Stimulated activated CD8-positive, alpha-beta memory T cell treated with anti-CD3 and anti-CD28 coated beads, Interleukin-7, amount 100 ng/mL, for 4 hours (primary cell): ENCODE results near the gene PRIM1.
"Not testable (repeated sequence)": the region's sequence is repeated elsewhere in the genome, so short reads cannot be mapped to it uniquely, and the experiment has no call there.

ENCODE experiments used
- DNase-seq, 2 donors: peaks; one replicate each; pipeline ENCODE4 v3.0.0-alpha.2; 2020; ENCODE audit warnings: low read depth in 2 of 2

PRIM1 gene

DNA sequence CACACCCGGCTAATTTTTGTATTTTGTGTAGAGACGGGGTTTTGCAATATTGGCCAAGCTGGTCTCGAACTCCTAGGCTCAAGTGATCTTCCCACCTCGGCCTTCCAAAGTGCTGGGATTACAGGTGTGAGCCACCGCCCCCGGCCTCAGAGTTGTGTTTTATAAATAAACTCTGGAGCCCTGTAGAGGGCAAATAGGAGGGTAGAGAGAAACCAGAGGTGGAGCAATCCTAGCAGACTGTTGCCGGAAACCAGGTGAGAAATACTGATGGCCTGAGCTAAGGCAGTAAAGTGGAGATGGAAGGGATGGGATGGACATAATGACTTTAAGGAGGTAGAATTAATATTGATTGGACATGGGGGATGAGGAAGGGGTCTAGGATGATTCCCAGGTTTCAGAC is 8.3 kb upstream of the PRIM1 start:
- DNase-seq: no peak

DNA sequence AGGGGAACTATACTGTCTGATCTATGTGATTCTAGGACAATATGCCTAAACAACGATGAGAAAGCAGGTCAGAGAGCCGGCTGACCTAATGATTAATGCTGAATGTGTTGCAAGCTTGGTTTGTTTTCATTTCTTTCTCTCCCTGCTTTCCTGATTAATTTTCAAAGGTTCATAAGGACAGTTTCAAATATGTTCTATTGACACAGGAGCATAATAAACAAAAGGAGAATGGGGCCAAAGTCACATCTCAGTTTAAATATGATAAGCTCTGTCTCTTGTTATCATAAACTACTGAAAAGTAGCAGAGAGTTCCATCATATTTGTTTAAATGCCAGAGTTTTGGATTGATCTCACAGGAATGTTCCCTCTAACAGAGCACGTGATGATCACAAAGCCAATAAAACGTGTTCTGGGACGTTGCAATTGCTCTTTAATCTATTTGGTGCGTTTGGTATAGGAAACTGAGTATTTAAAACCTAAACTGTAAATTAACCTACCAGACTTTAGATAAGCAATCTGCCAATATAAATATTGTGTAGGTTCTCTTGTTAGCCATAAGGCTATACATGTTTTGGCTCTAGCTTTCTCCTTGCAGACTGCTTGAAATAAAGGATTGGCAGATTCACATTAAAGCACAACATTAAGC is 7.3 kb upstream of the PRIM1 start:
- DNase-seq: no peak

DNA sequence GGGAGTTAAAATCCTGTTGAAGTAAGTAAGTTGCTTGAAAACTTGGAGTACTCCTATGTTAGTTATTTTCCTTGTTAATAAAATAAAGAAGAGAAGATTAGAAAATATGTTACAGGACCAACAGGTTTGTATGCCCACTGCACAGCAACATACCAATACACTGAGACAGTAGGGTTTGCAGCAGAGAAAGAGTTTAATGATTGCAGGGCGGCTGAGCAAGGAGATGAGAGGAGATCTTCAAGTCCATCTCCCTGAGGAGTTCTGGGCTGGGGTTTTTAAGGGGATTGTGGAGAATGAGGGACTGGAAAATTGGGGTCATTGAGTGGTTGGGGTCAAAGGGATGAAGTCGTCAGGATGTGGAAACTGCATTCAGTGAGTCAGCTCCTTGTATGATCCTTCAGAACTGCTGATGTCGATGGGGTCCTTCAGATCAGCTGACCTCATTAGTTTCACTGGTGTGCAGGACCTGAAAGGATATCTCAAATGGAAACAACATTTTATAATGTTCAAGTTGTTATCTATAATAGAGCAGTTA is 6.7 kb upstream of the PRIM1 start:
- no peak for DNase-seq

DNA sequence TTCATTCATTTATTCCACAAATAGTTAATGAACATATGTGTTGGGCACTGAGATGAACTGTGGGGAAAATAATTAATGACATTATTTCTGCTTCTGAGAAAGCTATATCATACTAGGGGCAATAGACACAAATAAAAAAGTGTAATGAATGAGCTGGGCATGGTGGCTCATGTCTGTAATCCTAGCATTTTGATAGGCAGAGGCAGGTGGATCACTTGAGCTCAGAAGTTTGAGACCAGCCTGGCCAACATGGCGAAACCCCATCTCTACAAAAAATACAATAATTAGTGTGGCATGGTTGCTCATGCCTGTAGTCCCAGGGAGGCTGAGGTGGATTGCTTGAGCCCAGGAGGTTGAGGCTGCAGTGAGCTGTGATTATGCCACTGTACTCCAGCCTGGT is 5.8 kb upstream of the PRIM1 start:
- DNase-seq: not testable (repeated sequence)

DNA sequence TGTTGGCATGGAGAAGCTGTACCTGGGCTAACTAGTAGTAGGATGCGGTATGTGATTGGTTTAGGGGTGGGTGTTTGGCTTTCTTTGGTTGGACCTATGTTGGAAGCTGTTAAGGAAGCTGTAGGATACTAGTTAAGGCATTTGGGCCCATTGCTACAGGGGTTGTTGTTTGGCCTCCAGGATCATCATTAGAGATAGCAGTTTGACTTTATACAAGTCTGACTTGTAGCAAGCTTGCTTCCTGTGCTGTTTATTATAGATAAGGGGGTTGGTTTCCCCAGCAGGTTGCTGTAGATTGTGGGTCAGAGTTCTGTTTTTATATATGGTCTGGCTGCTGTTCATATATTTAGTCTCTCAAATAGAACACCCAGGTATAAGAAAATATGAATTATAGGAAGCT is 1.4 kb upstream of the PRIM1 start:
- no peak for DNase-seq

DNA sequence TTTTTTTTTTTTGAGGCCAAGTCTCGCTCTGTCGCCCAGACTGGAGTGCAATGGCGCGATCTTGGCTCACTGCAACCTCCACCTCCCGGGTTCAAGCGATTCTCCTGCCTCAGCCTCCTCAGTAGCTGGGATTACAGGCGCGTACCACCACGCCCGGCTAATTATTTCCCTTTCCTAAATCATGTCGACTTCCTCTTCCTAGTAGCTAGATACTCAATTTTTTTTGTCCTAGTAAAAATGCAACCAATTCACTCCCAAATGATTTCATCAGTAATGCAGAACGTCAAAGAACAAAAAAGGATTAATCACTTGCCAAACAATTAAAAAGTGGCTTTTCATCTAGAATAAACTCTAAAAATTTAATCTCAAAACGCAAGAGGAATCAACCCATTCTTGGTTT is 1.5 kb downstream of the PRIM1 start:
- not testable (repeated sequence) for DNase-seq

DNA sequence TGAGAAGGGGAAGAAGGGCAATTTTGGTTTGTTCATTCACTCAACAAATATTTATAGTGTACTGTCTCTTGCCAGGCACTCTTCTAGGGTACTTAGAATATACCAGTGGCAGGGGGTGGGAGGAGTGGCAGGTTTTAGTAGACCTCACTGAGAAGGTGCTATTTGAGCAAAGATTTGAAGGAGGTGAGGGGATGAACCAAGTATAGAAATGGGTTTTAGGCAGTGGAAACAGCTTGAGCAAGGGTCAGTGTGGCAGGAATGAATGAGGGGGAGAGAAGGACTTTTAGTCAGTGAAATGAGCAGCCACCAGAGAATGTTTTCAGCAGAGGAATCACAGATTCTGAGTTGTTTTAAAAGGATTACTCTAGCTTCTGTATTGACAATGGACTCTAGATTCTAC is 2.3 kb downstream of the PRIM1 start:
- no peak for DNase-seq

DNA sequence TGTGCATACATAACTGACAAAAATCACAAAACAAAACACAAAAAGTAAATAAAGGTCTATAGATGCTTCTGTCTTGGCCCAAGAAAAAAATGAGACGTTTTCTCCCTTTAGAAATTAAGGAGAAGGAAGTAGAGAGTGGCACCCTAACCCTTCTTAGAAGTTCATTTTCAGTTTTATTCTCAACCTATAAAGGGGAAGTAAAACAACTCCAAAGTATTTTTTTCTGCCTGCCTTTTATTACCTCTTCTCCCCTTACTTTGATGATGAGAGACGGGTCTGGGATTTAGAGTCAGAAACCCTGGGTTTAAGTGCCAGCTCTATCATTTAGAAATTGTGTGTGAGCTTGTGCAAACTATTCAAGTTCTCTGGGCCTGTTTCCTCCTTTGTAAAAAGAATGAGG is 2.8 kb downstream of the PRIM1 start:
- DNase-seq: no peak

DNA sequence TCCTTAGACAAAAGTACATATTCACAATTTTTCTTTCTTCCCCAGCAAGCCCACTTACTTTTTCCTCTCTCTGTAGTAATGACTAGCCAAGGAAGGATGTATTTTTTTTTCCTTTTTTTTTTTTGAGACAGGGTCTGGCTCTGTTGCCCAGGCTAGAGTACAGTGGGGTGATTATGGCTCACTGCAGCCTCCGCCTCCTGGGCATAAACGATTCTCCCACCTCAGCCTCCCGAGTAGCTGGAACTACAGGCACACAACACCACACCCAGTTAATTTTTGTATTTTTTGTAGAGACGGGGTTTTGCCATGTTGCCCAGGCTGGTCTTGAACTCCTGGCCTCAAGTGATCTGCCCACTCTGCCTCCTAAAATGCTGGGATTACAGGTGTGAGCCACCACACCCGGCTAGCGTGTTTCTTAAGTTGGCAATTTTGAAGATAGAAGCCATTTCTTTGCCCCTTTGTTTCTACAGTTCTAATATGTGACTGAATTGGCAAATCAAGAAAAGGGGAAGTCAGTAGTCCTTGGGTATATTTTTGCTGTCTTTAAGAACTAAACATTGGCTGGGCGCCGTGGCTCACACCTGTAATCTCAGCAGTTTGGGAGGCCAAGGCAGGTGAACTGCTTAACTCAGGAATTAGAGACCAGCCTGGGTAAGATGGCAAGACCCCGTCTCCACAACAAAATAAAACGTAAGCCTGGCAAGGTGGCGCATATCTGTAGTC is 23.8 kb downstream of the PRIM1 start:
- DNase-seq: no peak

DNA sequence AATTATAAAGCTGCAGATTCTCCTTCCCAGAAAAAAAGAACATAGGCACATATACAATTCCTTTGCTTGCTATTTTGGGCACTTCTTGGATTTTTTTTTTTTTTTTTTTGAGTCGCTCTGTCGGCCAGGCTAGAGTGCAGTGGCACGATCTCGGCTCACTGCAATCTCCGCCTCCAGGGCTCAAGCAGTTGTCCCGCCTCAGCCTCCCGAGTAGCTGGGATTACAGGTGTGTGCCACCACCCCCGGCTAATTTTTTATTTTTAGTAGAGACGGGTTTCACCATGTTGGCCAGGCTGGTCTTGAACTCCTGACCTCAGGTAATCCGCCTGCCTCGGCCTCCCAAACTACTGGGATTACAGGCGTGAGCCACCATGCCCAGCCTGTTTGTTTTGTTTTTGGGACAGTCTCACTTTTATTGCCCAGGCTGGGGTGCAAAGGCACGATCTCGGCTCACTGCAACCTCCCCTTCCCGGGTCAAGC is 25.9 kb downstream of the PRIM1 start:
- DNase-seq: not testable (repeated sequence)

DNA sequence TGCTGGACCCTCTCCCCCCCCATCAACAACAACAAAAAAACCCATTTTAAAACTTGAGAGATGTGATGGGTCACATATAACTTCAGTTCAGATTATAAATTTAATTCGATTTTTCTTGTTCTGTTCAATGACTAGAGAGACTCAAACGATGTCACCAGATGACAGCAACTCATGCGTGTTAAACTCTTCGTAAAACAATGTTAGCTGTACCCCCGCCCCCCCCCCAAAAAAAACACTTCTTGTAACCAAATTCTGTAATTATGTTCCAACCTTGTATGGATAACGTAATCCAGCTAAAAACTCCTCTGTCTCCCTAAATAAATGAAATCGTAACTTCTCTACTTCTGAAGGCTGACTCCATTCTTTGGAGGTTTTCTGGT is 26.4 kb downstream of the PRIM1 start:
- no peak for DNase-seq

DNA sequence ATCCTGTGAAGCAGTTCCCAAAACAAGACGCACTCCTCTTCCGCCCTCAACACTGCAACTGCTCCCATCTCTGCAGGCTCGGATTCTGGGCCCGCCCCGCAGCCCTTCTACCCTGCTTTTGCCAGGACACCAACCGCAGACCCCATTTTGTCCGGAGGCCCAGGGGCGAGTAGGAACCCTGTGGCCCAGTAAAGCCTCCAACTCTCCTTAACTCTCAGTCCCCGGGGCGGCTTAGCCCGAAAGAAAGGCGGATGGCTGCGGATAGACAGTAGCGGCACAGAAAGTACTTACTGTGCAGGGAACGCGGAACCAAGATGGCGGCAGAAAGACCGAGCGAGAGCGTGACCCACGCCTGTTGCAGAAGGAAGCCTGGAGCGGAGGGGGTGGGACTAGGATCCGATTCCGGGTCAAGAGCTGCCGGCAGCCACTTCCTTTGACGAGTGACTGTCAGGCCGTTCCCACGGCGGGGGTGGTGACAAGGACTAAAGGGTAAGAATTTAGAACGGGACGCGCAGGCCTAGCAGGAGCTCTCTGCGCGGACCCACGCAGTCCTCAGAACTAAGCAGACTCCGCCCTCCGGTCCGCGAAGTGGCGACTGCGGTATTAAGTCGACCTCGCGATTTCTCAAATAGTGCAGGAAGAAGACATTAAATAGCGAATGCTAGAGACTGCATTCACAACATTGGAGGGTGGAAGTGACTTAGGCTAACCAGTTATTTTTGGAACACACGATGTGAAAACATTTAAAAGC is 27.0 kb downstream of the PRIM1 start, which contains the start of gene NACA:
TSS of gene NACA (minus strand) at position 328 of the 751 bp plus-strand sequence. CDS start 778 bp downstream, outside the sequence.
- DNase-seq: peak; percentile 99

DNA sequence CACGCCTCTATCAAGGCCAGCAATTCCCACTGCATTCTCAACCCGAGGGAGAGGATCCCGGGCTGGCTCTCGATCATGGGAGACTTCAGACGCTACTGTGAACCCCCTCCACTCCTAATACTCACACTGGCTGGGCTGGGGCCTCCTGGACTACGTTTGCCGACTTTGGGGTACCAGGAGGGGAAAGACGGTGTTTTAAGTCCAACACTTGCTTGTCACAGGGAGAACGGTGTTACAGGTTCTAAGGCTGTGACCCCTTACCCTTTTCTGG is 27.5 kb downstream of the PRIM1 start:
- DNase-seq: no peak

DNA sequence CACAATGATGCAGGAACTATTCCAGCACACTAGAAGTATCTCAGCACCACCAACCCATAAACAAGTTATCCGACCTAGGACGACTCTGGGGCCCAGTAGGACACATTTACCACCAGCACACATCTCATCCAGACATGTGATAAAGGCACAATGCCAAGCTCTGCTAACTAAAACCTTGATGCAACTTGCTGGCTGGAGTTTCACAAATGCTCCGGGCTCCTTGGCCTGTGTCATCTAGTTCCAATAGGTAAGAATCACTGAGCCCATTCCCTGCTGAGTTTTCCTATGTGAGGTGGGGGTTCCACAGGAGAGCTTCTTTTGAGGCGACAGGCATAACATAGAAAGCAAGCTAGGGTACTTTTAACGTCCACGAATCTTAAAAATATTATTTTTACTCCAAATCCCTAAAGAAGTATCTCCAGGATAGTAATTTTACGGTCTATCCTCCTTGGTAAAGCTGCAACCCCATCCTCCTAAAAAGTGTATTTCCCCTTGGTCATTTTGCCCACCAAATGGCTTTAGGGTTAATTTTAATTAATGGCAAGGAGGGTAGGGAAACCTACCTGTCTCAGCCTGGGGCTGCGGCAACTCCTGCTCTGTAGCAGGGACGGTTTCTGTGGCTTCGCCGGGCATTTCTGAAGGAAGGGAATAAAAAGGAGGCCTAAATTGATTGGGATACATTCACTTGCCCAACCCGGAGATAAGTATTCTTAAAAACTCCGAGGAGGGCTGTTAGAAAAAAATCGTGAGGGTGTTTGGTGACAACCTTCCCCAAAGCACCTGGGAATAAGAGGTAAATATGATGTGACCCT is 28.0 kb downstream of the PRIM1 start:
- no peak for DNase-seq

DNA sequence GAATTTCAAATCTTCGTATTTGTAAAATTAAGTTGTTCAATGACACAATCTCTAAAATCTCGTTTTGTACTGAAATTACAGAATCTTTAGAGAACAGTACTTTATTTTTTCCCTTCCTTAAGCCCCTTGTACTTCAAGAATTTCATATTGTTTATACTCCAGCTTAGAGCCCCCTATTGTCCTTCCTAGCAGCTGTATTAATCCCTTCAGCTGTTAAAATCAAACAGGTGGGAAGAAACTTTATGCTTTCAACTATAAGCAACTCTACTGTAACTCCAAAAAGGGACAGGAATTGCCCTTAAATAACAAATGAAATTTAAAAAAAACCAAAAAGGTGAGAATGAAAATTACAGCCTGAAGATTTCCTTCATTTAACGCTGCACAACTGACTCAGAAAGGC is 28.8 kb downstream of the PRIM1 start:
- no peak for DNase-seq

DNA sequence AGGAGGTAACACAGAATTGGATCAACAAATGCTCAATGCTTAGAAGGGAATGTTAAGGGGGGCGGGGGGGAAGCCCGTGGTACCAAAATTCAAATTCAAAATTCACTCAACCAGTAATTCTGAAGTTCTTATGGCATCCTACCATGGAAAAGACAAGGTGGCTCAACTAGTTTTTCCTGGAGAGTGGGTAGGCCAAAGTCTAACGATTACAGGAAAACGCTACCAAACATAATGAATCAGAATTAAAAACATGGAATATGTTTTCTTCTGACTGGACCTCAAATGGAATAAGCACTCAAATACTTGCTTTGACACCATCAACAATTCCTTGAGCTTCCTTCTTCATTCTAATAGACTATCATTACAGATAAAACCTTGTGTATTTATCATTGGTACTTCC is 29.3 kb downstream of the PRIM1 start:
- DNase-seq: no peak

DNA sequence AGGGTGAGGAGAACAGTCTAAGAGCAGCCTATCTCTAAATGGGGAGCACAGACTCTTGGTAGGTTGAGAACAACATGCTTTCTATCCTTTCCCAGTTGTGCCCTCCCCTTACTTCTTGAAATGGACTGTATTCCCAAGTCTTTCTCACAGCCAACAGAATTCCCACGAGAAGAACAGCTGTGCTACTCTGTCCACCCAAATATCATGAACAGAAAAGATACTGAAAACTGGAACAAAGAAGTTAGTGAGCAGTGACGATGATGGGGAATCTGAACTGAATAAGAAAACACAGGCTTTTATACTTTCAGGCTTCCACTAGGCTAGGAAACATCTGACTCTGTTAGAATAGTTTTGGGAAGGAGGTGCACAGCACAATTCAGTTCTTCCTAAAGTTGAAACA is 30.4 kb downstream of the PRIM1 start:
- no peak for DNase-seq

DNA sequence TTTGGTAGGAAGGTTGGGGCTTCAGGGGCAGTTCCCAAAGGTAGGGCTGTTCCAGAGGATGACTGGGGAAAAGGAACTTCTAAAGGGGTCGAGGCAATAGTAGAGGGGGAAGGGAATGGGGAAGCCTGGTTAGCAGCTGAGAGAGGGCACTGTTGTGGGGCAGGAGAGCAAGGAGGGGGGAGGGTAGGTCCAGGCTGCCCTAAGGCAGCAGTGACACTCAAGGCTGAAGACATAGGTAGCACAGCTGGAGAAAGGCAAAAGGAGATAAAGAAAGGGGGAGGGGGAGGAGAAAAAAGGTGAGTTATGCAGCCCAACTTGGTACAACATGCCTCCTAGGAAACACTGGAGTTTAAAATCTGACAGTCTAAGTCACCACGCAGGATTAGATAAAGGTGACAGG is 30.9 kb downstream of the PRIM1 start:
- DNase-seq: no peak

DNA sequence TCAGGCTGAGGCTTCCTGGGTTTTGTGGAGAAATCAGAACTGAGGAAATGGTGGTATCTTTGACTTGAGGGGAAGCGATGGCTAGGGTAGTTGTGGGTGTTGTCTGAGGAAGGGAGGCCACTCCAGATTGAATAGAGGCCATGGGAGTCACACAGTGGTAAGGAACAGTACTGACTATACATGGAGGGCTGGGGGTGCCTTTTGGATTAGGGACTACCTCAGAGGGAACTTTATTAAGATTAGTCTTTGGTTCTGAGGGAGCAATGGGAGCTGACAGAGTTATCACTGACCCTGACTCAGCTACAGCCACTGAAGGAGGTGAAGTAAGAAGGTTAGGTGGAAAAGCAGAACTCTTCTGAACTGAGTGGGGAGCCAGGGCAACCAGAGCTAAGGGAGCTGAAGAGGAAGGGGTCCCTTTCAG is 31.4 kb downstream of the PRIM1 start:
- DNase-seq: no peak

DNA sequence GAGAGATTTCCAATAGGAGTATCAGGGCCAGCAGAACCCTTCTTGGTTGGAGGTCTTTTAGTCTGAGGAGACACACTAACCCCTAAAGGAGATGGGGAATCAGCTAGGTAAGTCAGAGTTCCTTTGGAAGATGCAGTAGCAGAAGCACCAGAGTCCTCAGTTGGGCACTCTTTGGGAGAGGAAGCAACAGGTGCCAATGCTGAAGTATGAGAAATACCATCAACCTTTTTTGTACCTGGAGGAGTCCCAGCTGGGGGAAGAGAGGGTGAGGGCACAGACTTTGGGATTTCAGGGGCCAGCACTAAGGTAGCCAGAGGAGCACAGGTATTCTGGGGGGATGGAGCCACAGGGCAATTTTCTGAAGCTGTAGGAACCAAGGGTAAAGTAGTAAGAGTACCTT is 33.1 kb downstream of the PRIM1 start:
- no peak for DNase-seq

DNA sequence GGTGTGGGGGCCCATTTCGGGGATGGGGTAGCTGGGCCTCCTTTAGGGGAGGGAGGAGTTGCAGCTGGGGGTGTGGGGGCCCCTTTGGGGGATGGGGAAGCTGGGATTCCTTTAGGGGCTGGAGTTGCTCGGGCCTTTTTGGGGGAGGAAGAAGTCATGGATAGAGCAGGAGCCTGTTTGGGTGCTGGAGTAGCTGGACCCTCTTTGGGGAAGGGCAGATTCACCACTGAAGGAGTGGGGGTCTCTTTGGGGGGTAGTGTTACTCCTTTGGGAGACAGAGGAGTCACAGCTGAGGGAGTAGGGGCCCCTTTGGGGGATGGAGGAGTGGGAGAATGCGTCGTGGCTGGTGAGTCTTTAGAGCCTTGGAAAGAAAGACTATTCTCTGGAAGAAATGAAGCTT is 33.5 kb downstream of the PRIM1 start:
- no peak for DNase-seq

DNA sequence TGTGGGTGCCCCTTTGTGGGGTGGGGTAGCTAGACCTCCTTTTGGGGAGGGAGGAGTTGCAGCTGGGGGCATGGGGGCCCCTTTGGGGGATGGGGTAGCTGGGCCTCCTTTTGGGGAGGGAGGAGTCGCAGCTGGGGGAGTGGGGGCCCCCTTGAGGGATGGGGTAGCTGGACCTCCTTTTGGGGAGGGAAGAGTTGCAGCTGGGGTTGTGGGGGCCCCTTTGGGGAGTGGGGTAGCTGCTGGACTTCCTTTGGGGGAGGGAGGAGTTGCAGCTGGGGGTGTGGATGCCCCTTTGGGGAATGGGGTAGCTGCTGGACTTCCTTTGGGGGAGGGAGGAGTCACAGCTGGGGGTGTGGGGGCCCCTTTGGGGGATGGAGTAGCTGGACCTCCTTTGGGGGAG is 34.0 kb downstream of the PRIM1 start:
- DNase-seq: no peak
